Keratinocyte (primary cell): Measurements from ENCODE around the gene TNS1. TPM values are rescaled to one million over a fixed set of nuclear protein-coding genes. Genes with fewer than 3 reads are reported as not detected.

Source experiments
- DNase-seq: peaks from one replicate; pipeline ENCODE4 v3.0.0-alpha.2; 2011; ENCODE audit warnings: low read depth, missing footprints, low spot score
- FAIRE-seq: peaks from 2 replicates; lab custom pipeline; 2011; peaks lifted over from hg19 to GRCh38; lab: Jason Lieb, UNC
- H2AFZ ChIP-seq: 2 replicates; pipeline ENCODE4 v1.6.0; 2012; ENCODE audit warnings: low read length, control low read depth, inconsistent platforms; ENCODE audit not compliant: control insufficient read depth
- H3K27ac ChIP-seq: 2 replicates; pipeline ENCODE4 v1.5.1; 2011; ENCODE audit warnings: low read length; ENCODE audit not compliant: control insufficient read depth, insufficient read depth
- H3K27me3 ChIP-seq: 3 replicates; pipeline ENCODE4 v1.6.0; 2011; ENCODE audit warnings: low read length; ENCODE audit not compliant: control insufficient read depth, insufficient read depth; ENCODE audit errors: extremely low read depth
- H3K36me3 ChIP-seq, 2 experiments: 2 replicates in 1 of 2; 3 replicates in 1 of 2; pipeline ENCODE4 v1.5.1; 2011; ENCODE audit warnings: low read length in 2 of 2, mild to moderate bottlenecking in 1 of 2; ENCODE audit not compliant: control insufficient read depth in 2 of 2, insufficient read depth in 2 of 2; ENCODE audit errors: extremely low read depth in 1 of 2
- H3K4me1 ChIP-seq: 3 replicates; pipeline ENCODE4 v1.5.1; 2011; ENCODE audit warnings: low read length; ENCODE audit not compliant: control insufficient read depth, insufficient read depth; ENCODE audit errors: extremely low read depth
- H3K4me2 ChIP-seq: 3 replicates; pipeline ENCODE4 v1.6.0; 2011; ENCODE audit warnings: low read depth, low read length; ENCODE audit not compliant: control insufficient read depth, insufficient read depth; ENCODE audit errors: extremely low read depth
- H3K4me3 ChIP-seq, 3 experiments: fragments of 200-600 bp in 1 of 3; sonication (generic) in 1 of 3; 2 replicates in 2 of 3; 3 replicates in 1 of 3; pipeline ENCODE4 v1.5.1; 2011 to 2016; ENCODE audit warnings: low read length in 3 of 3, mild to moderate bottlenecking in 3 of 3, control low read depth in 2 of 3, inconsistent platforms in 1 of 3, low read depth in 1 of 3, mixed read lengths in 1 of 3, mixed run types in 1 of 3, moderate library complexity in 1 of 3; ENCODE audit not compliant: control insufficient read depth in 2 of 3, insufficient read depth in 2 of 3; ENCODE audit errors: extremely low read depth in 1 of 3
- H3K79me2 ChIP-seq: 2 replicates; pipeline ENCODE4 v1.6.0; 2012; ENCODE audit warnings: low read length; ENCODE audit not compliant: control insufficient read depth, insufficient read depth
- H3K9ac ChIP-seq: 3 replicates; pipeline ENCODE4 v1.6.0; 2011; ENCODE audit warnings: low read length; ENCODE audit not compliant: control insufficient read depth, insufficient read depth; ENCODE audit errors: extremely low read depth
- H3K9me1 ChIP-seq: 3 replicates; pipeline ENCODE4 v1.6.0; 2011; ENCODE audit warnings: low read length; ENCODE audit not compliant: control insufficient read depth, insufficient read depth; ENCODE audit errors: extremely low read depth
- H3K9me3 ChIP-seq: 2 replicates; pipeline ENCODE4 v1.5.1; 2012; ENCODE audit warnings: low read depth, low read length; ENCODE audit not compliant: control insufficient read depth
- H4K20me1 ChIP-seq: 3 replicates; pipeline ENCODE4 v1.6.0; 2011; ENCODE audit warnings: low read length; ENCODE audit not compliant: control insufficient read depth, insufficient read depth; ENCODE audit errors: extremely low read depth
- CTCF ChIP-seq, 3 experiments: IDR thresholded peaks in 1 of 3; conservative IDR thresholded peaks in 1 of 3; optimal IDR thresholded peaks in 1 of 3; 2 replicates in 2 of 3; 3 replicates in 1 of 3; pipeline versions ENCODE3 to v1.5.1; 2011; ENCODE audit warnings: low read length in 3 of 3, mild to moderate bottlenecking in 3 of 3, moderate library complexity in 2 of 3, control low read depth in 1 of 3, inconsistent platforms in 1 of 3; ENCODE audit not compliant: insufficient read depth in 2 of 3; ENCODE audit errors: extremely low read depth in 1 of 3
- EZH2 ChIP-seq: IDR thresholded peaks from one replicate; pipeline ENCODE4 v1.6.1; 2012; ENCODE audit warnings: inconsistent platforms, mild to moderate bottlenecking, low read length, moderate library complexity
- dilution Hi-C: fragments of 300-500 bp; cut with MboI; formaldehyde crosslinking; loops from one replicate; pipeline ENCODE4 v1.7.0; 2020; ENCODE audit warnings: low sequenced_read_pairs; ENCODE audit not compliant: extremely low pct_ligation_motif_present
- polyA plus RNA-seq, 5 experiments: library from polyadenylated mRNA; depleted of rRNA in 3 of 5; stranded (reverse) in 3 of 5; stranded (forward) in 1 of 5; unstranded in 1 of 5; fragments of >200 nt; gene quantifications; 1 replicate in 1 of 5; 2 replicates in 3 of 5; 3 replicates in 1 of 5; pipeline versions ENCODE4 v1.2.1 to v1.2.3, GENCODE V29; 2011 to 2012; ENCODE audit warnings: missing spikeins in 2 of 5, low read depth in 1 of 5, low replicate concordance in 1 of 5

The TNS1 gene
- polyA plus RNA-seq, 1 donor (not counting 4 experiments of a cell fraction or from before 2014, with no cell fraction given) = 2.5 TPM

- no peaks in the 10 kb centered on the region for H3K27me3 ChIP-seq
- H3K4me3 ChIP-seq = no peak overlapping the region
- dilution Hi-C loops = no loop called here
- H3K9ac ChIP-seq = no peak overlapping the region
- H3K27ac ChIP-seq = peak overlapping the region; percentile 25
- H3K9me1 ChIP-seq = no peaks in the 10 kb centered on the region
- no peaks in the 10 kb centered on the region for H3K36me3 ChIP-seq
- no peak for FAIRE-seq
- H3K4me2 ChIP-seq = peak overlapping the region; percentile 61
- no peaks in the 10 kb centered on the region for H3K79me2 ChIP-seq
- no peaks in the 10 kb centered on the region for H4K20me1 ChIP-seq
- no peak for DNase-seq
- no peak overlapping the region for H2AFZ ChIP-seq
- no peaks in the 10 kb centered on the region for H3K9me3 ChIP-seq
- H3K4me1 ChIP-seq = peaks cover 26% of the 10 kb centered on the region
- TF ChIP-seq EZH2 (no peak), CTCF (optimal IDR thresholded peaks at IDR 0.05 in 1 of 3, IDR thresholded peaks at IDR 0.05 in 1 of 3, conservative IDR thresholded peaks at IDR 0.05 in 1 of 3; ENCODE audit: extremely low read depth in 1 of 3, insufficient read depth in 2 of 3, low read length in 3 of 3) (no peak)
Observed at GRCh38 chr2:217995731-217996231, 7.0 kb downstream of the TNS1 start.

- TF ChIP-seq EZH2 = no peak
- no peak for TF ChIP-seq CTCF (optimal IDR thresholded peaks at IDR 0.05 in 1 of 3, IDR thresholded peaks at IDR 0.05 in 1 of 3, conservative IDR thresholded peaks at IDR 0.05 in 1 of 3; ENCODE audit: extremely low read depth in 1 of 3, insufficient read depth in 2 of 3, low read length in 3 of 3)
- no peaks in the 10 kb centered on the region for H3K9me3 ChIP-seq
- peak overlapping the region; percentile 28 for H3K27ac ChIP-seq
- H3K9ac ChIP-seq = peak overlapping the region; percentile 9
- peak; percentile 99 for FAIRE-seq
- H2AFZ ChIP-seq = no peak overlapping the region
- no peaks in the 10 kb centered on the region for H3K36me3 ChIP-seq
- H3K79me2 ChIP-seq = no peaks in the 10 kb centered on the region
- no peaks in the 10 kb centered on the region for H3K27me3 ChIP-seq
- no peak overlapping the region for H3K4me3 ChIP-seq
- no peak for DNase-seq
- H3K4me2 ChIP-seq = peak overlapping the region; percentile 61
- no peaks in the 10 kb centered on the region for H3K9me1 ChIP-seq
- peaks cover 26% of the 10 kb centered on the region for H3K4me1 ChIP-seq
- no peaks in the 10 kb centered on the region for H4K20me1 ChIP-seq
- dilution Hi-C loops = no loop called here
Observed at GRCh38 chr2:217994776-217995274, 8.0 kb downstream of the TNS1 start.
